GM12801 (cell line): ENCODE data around the gene PUS1.

ENCODE experiments used
- TF ChIP-seq, protein P1 (sequence below): IDR thresholded peaks from one replicate; pipeline ENCODE4 v1.5.1; 2011; ENCODE audit warnings: control low read depth; ENCODE audit not compliant: insufficient read length; ENCODE audit errors: extremely low read depth

The PUS1 gene

DNA sequence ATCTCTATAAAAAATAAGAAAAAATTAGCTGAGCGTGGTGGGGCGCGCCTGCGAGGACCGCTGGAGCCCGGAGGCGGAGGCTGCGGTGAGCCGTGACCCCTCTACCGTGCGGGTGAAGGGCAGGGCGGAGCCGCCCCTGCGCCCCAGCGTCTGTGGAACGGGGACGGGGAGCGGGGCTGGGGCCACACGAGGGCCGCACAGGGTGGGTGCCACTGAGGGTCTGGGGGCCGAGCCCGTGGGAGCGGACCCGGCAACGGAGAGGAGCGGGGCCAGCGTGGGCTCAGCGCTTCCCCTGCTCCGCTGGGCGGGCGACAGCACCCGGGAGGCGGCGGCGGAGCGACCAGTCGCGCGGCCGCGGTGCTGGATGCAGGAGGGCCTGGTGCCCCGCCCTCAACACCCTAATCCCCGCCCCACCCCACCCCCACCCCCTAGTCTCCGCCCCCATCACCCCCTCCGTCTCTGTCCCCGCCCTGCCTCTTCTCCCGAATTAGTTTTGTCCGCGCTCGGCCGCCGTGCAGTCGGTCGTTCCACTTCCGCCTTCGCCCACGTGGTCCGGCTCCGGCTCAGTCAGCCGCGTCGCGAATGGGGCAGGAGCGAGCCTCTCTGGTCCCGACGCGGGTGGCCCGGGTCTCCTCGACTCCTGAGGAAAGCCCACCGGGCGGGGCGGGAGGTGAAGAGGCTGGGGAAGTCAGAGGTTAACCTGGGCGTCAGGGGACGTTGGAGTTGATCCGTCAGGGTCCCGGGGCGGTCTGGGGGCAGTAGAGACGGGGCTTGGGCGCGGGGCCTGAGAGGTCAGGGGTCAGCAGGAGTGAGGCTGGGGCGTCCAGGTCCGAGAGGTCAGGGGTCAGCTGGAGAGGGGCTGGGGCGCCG lies at the start of gene PUS1:
TSS of gene PUS1 (plus strand) at position 566 of the 870 bp plus-strand sequence. CDS start 447 bp downstream, outside the sequence.
- TF ChIP-seq, protein P1, sequence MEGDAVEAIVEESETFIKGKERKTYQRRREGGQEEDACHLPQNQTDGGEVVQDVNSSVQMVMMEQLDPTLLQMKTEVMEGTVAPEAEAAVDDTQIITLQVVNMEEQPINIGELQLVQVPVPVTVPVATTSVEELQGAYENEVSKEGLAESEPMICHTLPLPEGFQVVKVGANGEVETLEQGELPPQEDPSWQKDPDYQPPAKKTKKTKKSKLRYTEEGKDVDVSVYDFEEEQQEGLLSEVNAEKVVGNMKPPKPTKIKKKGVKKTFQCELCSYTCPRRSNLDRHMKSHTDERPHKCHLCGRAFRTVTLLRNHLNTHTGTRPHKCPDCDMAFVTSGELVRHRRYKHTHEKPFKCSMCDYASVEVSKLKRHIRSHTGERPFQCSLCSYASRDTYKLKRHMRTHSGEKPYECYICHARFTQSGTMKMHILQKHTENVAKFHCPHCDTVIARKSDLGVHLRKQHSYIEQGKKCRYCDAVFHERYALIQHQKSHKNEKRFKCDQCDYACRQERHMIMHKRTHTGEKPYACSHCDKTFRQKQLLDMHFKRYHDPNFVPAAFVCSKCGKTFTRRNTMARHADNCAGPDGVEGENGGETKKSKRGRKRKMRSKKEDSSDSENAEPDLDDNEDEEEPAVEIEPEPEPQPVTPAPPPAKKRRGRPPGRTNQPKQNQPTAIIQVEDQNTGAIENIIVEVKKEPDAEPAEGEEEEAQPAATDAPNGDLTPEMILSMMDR = no peak

GRCh38 chr12:131882804-131883520 lies 46.1 kb upstream of the PUS1 start:
- TF ChIP-seq, protein P1 = no peak

- TF ChIP-seq, protein P1 = no peak
Measured at GRCh38 chr12:131883521-131883900, 45.6 kb upstream of the PUS1 start.

DNA sequence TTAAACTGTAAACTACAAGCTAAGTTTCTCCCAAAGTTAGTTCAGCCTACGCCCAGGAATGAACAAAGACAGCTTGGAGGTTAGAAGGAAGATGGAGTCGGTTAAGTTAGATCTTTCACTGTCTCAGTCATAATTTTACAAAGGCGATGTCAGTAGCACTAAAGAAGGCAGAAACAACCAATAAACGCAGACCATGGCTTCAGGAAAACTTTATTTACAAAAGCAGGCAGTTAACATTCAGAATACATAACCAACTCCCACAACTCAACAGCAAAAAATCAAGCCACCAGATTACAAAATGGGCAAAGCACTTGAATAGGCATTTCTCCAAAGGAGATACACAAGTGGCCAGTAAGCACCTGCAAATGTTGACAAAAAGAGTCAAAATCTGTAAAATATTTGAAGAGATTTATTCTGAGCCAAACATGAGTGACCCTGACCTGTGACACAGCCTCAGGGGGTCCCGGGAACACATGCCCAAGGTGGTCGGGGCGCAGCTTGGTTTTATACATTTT lies 43.5 kb upstream of the PUS1 start:
- TF ChIP-seq, protein P1 = no peak

DNA sequence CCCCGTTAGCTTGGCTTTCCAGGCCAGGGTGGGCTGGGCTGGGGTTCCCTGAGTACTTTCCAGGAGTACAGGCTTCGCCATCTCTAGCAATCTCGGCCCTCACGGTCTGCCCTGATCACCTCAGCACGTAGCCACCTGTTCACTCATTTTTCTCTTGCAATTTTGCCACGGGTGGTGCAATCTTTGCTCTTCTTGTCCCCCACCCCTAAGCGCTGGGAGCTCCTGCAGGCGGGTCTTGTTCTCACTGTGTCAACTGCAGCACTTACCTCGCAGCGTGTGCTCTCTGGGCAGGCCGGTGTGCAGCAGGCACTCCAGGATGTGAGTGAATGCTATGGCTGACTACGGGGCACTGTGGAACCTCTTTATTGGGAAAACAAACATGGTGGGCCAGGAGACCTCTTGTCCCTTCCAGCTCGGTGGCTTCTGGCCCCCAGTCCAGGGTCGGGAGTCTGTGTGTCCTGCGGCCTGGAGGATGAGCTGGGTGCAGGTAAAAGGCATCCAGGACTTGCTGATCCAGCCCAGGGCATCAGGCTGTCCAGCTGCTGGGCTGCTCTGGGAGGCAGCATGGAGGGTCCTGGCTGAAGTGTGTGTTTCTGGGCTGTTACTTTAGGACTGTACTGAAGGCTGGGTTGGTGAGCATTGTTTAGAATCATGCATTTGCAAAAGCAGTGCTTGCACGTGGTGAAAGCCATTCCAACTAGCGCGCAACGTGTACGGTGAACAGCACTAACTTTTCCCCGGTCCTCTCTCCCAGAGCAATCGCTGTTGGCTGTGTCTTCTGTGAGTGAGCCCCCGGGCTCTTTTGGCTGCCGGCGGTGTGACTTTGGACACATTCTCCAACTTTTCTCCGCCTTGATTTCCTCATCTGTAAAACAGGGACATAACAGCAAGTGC lies 36.1 kb upstream of the PUS1 start:
- TF ChIP-seq, protein P1 = no peak

- TF ChIP-seq, protein P1 = no peak
Measured at GRCh38 chr12:131893605-131894312, 35.3 kb upstream of the PUS1 start.
